Measurements from ENCODE around the gene PGRMC1. TPM values are rescaled to one million over a fixed set of nuclear protein-coding genes. Genes with fewer than 3 reads are reported as not detected.
A peak's percentile ranks its signal among the peaks of the same experiment; 100 is the strongest.

The PGRMC1 gene
- total and polyA plus RNA-seq, 12 donors, result 82.8 to 745 (median 249) TPM

- Histone ChIP-seq H3K4me3 (no peak overlapping the region), H3K36me3 (replicated peaks in 1 of 2) (no peaks in the 10 kb centered on the region), H3K27me3 (no peaks in the 10 kb centered on the region), H3K27ac (peak overlapping the region in 1 of 5 donors; percentile 45), H3K9me3 (replicated peaks in 1 of 3) (no peaks in the 10 kb centered on the region), H3K4me1 (replicated peaks in 1 of 2) (no peaks in the 10 kb centered on the region)
- no peak for DNase-seq
- intact Hi-C loops (cut with DNase I), result no loop called here
- TF ChIP-seq POLR2A (IDR thresholded peaks at IDR 0.05) (no peak), CTCF (IDR thresholded peaks at IDR 0.05) (no peak)
- 85 to 100% (median 96%) methylated on average over 3 of the region's 3 CpGs for WGBS, 4 donors
Measured at GRCh38 chrX:119189115-119189514, 47.0 kb upstream of the PGRMC1 start.

- Histone ChIP-seq H3K4me1 (replicated peaks in 1 of 2) (no peaks in the 10 kb centered on the region), H3K36me3 (replicated peaks in 1 of 2) (no peaks in the 10 kb centered on the region), H3K9me3 (replicated peaks in 1 of 3) (no peaks in the 10 kb centered on the region), H3K4me3 (no peak overlapping the region), H3K27me3 (no peaks in the 10 kb centered on the region), H3K27ac (peak overlapping the region in 1 of 5 donors; percentile 45)
- no peak for TF ChIP-seq POLR2A (IDR thresholded peaks at IDR 0.05)
- no peak for TF ChIP-seq CTCF (IDR thresholded peaks at IDR 0.05)
- 20 to 59% (median 48%) methylated on average over 1 to 4 of the region's 4 CpGs for WGBS, 4 donors
- intact Hi-C loops (cut with DNase I), result no loop called here
- peak in 2 of 7 donors; percentile 19 to 48 for DNase-seq
Measured at GRCh38 chrX:119189595-119189994, 46.5 kb upstream of the PGRMC1 start.

- intact Hi-C loops (cut with DNase I), result no loop called here
- DNase-seq, result peak in 1 of 7 donors; percentile 48
- Histone ChIP-seq H3K36me3 (replicated peaks in 1 of 2) (no peaks in the 10 kb centered on the region), H3K4me1 (replicated peaks in 1 of 2) (no peaks in the 10 kb centered on the region), H3K9me3 (replicated peaks in 1 of 3) (no peaks in the 10 kb centered on the region), H3K27ac (peak overlapping the region in 1 of 5 donors; percentile 45), H3K27me3 (no peaks in the 10 kb centered on the region), H3K4me3 (no peak overlapping the region)
- WGBS, 4 donors, result 55 to 70% (median 62%) methylated on average over 3 to 4 of the region's 4 CpGs
- TF ChIP-seq POLR2A (IDR thresholded peaks at IDR 0.05) (no peak), CTCF (IDR thresholded peaks at IDR 0.05) (no peak)
Measured at GRCh38 chrX:119190091-119190681, 45.9 kb upstream of the PGRMC1 start.

GRCh38 chrX:119190831-119191230, 45.3 kb upstream of the PGRMC1 start:
- DNase-seq, result peak in 6 of 7 donors; percentile 18 to 50 (median 34)
- H3K27ac ChIP-seq, result no peak overlapping the region
- no peak overlapping the region for H3K4me3 ChIP-seq
- no peak for TF ChIP-seq CTCF (IDR thresholded peaks at IDR 0.05)
- TF ChIP-seq POLR2A (IDR thresholded peaks at IDR 0.05), result no peak
- no peaks in the 10 kb centered on the region for H3K36me3 ChIP-seq (replicated peaks in 1 of 2)
- H3K4me1 ChIP-seq (replicated peaks in 1 of 2), result no peaks in the 10 kb centered on the region
- intact Hi-C loops (cut with DNase I), result no loop called here
- no peaks in the 10 kb centered on the region for H3K27me3 ChIP-seq
- 44 to 57% (median 49%) methylated on average over 6 to 8 of the region's 8 CpGs for WGBS, 4 donors
- no peaks in the 10 kb centered on the region for H3K9me3 ChIP-seq (replicated peaks in 1 of 3)

Measured in adrenal gland (tissue), 12 donors.